HepG2 (cell line): ENCODE data around the gene CPSF4. TPM values are rescaled to one million over a fixed set of nuclear protein-coding genes. Genes with fewer than 3 reads are reported as not detected.

Experiments
- ARHGAP35 ChIP-seq: sonication (generic); formaldehyde crosslinking; IDR thresholded peaks from 2 replicates; pipeline ENCODE4 v1.9.0; 2022; ENCODE audit warnings: mild to moderate bottlenecking, inconsistent platforms, moderate library complexity, missing genetic modification reagents, borderline replicate concordance
- HINFP ChIP-seq: sonication (generic); formaldehyde crosslinking; IDR thresholded peaks from 2 replicates; pipeline ENCODE4 v1.4.0; 2020; ENCODE audit warnings: low read depth, mild to moderate bottlenecking, missing genetic modification reagents
- IKZF4 ChIP-seq: sonication (generic); formaldehyde crosslinking; IDR thresholded peaks from 2 replicates; pipeline ENCODE4 v1.5.1; 2020; ENCODE audit warnings: borderline replicate concordance, mild to moderate bottlenecking, low read depth, missing genetic modification reagents; ENCODE audit errors: not compliant biosample characterization
- MAZ ChIP-seq, 2 experiments: sonication (generic) in 1 of 2; formaldehyde crosslinking in 1 of 2; IDR thresholded peaks; 2 replicates each; pipeline versions ENCODE4 v1.5.0 to v1.6.1; 2012 to 2020; ENCODE audit warnings: low read depth in 2 of 2, mild to moderate bottlenecking in 2 of 2, borderline replicate concordance in 1 of 2, improper control_type of control experiment in 1 of 2, low read length in 1 of 2, missing genetic modification reagents in 1 of 2, moderate library complexity in 1 of 2
- MLX ChIP-seq: IDR thresholded peaks from 2 replicates; pipeline ENCODE4 v1.6.1; 2016
- MTF2 ChIP-seq: sonication (generic); formaldehyde crosslinking; IDR thresholded peaks from 2 replicates; pipeline ENCODE4 v1.5.0; 2020; ENCODE audit warnings: missing genetic modification reagents, borderline replicate concordance
- POGK ChIP-seq: sonication (generic); formaldehyde crosslinking; conservative IDR thresholded peaks from 2 replicates; pipeline ENCODE4 v1.8.0; 2022; ENCODE audit warnings: mild to moderate bottlenecking, moderate library complexity, missing genetic modification reagents
- PREB ChIP-seq: sonication (generic); formaldehyde crosslinking; IDR thresholded peaks from 2 replicates; pipeline ENCODE4 v1.4.0; 2020; ENCODE audit warnings: missing genetic modification reagents
- RAD21 ChIP-seq: fragments of 450-650 bp; formaldehyde crosslinking; IDR thresholded peaks from 2 replicates; pipeline ENCODE4 v1.5.0; 2020; ENCODE audit warnings: mild to moderate bottlenecking
- REL ChIP-seq: sonication (generic); formaldehyde crosslinking; conservative IDR thresholded peaks from 2 replicates; pipeline ENCODE4 v1.8.0; 2022; ENCODE audit warnings: mild to moderate bottlenecking, missing genetic modification reagents, moderate library complexity
- TSC22D2 ChIP-seq: sonication (generic); formaldehyde crosslinking; IDR thresholded peaks from 2 replicates; pipeline ENCODE4 v1.5.1; 2020; ENCODE audit warnings: missing genetic modification reagents, mild to moderate bottlenecking, borderline replicate concordance
- XRCC5 ChIP-seq: fragments of 200-400 bp; formaldehyde crosslinking; optimal IDR thresholded peaks from 2 replicates; pipeline ENCODE3; 2017; ENCODE audit warnings: mild to moderate bottlenecking, low read length
- YY1 ChIP-seq: IDR thresholded peaks from 2 replicates; pipeline ENCODE4 v1.6.1; 2011; ENCODE audit warnings: low read length, low read depth, moderate library complexity, mild to moderate bottlenecking; ENCODE audit not compliant: insufficient read depth, insufficient replicate concordance
- ZFP36 ChIP-seq: fragments of 150-350 bp; IDR thresholded peaks from 2 replicates; pipeline ENCODE4 v1.6.1; 2018; ENCODE audit warnings: borderline replicate concordance, low read length, low read depth; ENCODE audit not compliant: partially characterized antibody
- ZFX ChIP-seq: sonication (generic); formaldehyde crosslinking; IDR thresholded peaks from 2 replicates; pipeline ENCODE4 v1.4.0; 2020; ENCODE audit warnings: mild to moderate bottlenecking, low read depth, missing genetic modification reagents, moderate library complexity
- ZIK1 ChIP-seq: sonication (generic); formaldehyde crosslinking; IDR thresholded peaks from 2 replicates; pipeline ENCODE4 v1.5.0; 2020; ENCODE audit warnings: mild to moderate bottlenecking, low read depth, missing genetic modification reagents, borderline replicate concordance
- ZNF335 ChIP-seq: sonication (generic); formaldehyde crosslinking; IDR thresholded peaks from 2 replicates; pipeline ENCODE4 v1.4.0; 2020; ENCODE audit warnings: missing genetic modification reagents
- ZNF543 ChIP-seq: sonication (generic); formaldehyde crosslinking; IDR thresholded peaks from 2 replicates; pipeline ENCODE4 v1.4.0; 2020; ENCODE audit warnings: mild to moderate bottlenecking, missing genetic modification reagents
- ZNF552 ChIP-seq: sonication (generic); formaldehyde crosslinking; IDR thresholded peaks from 2 replicates; pipeline ENCODE4 v1.9.0; 2022; ENCODE audit warnings: missing genetic modification reagents, mild to moderate bottlenecking, borderline replicate concordance
- ZNF768 ChIP-seq: sonication (generic); formaldehyde crosslinking; IDR thresholded peaks from 2 replicates; pipeline ENCODE4 v1.4.0; 2020; ENCODE audit warnings: missing genetic modification reagents
- ZSCAN31 ChIP-seq: sonication (generic); formaldehyde crosslinking; IDR thresholded peaks from 2 replicates; pipeline ENCODE4 v1.5.0; 2020; ENCODE audit warnings: low read depth, mild to moderate bottlenecking, missing genetic modification reagents
- polyA plus RNA-seq, 8 experiments: library from polyadenylated mRNA; depleted of rRNA in 3 of 8; stranded (reverse) in 7 of 8; unstranded in 1 of 8; fragments of >200 nt; fragmentation: Illumina TruSeq in 4 of 8; extraction: Trizol in 4 of 8; gene quantifications; 2 replicates each; pipeline versions ENCODE4 v1.2.1 to v1.2.3, GENCODE V29; 2011 to 2016; ENCODE audit warnings: low read depth in 4 of 8, missing spikeins in 1 of 8, mixed read lengths in 1 of 8; ENCODE audit not compliant: insufficient read depth in 1 of 8
- total RNA-seq, 5 experiments: library from RNA; depleted of rRNA; stranded (reverse); fragments of >200 nt; fragmentation: Illumina TruSeq; extraction: Trizol; gene quantifications; 2 replicates each; pipeline ENCODE4 v1.2.3, GENCODE V29; 2016; ENCODE audit warnings: low read depth in 1 of 5

CPSF4 gene
- total and polyA plus RNA-seq, 2 of the 13 experiments (the other 11 are each of a cell fraction or from before 2014, with no cell fraction given), result 34.1 to 49.6 TPM

- TF ChIP-seq ZFP36, result no peak
- no peak for TF ChIP-seq RAD21
- TF ChIP-seq REL (CRISPR knock-in tag), result peak; percentile 81; the same call in 1 of the 2 replicates
- 0 out of 2 replicates have a peak, but pooled peaks have one; percentile 38 for TF ChIP-seq TSC22D2
- no peak for TF ChIP-seq ZNF335
- TF ChIP-seq ZNF768 (CRISPR knock-in tag), result peak; percentile 51; the same call in 1 of the 2 replicates
- no peak for TF ChIP-seq PREB (CRISPR knock-in tag)
- peak; percentile 72; the same call in 1 of the 2 replicates for TF ChIP-seq ZIK1
- TF ChIP-seq POGK (CRISPR knock-in tag), result 0 out of 2 replicates have a peak, but pooled peaks have one; percentile 56
- TF ChIP-seq MLX (CRISPR knock-in tag), result no peak
- TF ChIP-seq HINFP (CRISPR knock-in tag), result peak; percentile 67; the same call in 1 of the 2 replicates
- peak; percentile 82 for TF ChIP-seq ZFX
- TF ChIP-seq MTF2 (CRISPR knock-in tag), result no peak
- peak; percentile 64 for TF ChIP-seq XRCC5
- TF ChIP-seq ARHGAP35 (CRISPR knock-in tag), result no peak
- peak; percentile 51; the same call in 1 of the 2 replicates for TF ChIP-seq ZSCAN31 (CRISPR knock-in tag)
- no peak for TF ChIP-seq ZNF552
- TF ChIP-seq IKZF4, result no peak
- TF ChIP-seq YY1, result peak; percentile 30
- TF ChIP-seq MAZ (IDR thresholded peaks at IDR 0.05; ENCODE audit: borderline replicate concordance, low read depth, low read length), result 0 out of 2 replicates have a peak, but pooled peaks have one; percentile 27
- peak; percentile 80 for TF ChIP-seq MAZ (CRISPR knock-in tag; IDR thresholded peaks at IDR 0.05; ENCODE audit: low read depth)
- peak; percentile 52; the same call in 1 of the 2 replicates for TF ChIP-seq ZNF543
These were observed 34.0 kb downstream of the CPSF4 start, which contains the start of gene ZNF789 (continued) for GRCh38 chr7:99472561-99473314.
